Ovary (tissue), 9 donors: Measurements from ENCODE around the gene TPSD1. TPM values are rescaled to one million over a fixed set of nuclear protein-coding genes. Genes with fewer than 3 reads are reported as not detected.

Experiments
- DNase-seq, 5 donors: peaks; one replicate each; pipeline ENCODE4 v3.0.0-alpha.2; 2019 to 2020
- H3K27ac ChIP-seq, 2 donors: fragments of 200-600 bp; one replicate each; pipeline versions ENCODE4 v1.5.1 to v1.8.0; 2019 to 2022
- H3K27me3 ChIP-seq: fragments of 200-600 bp; one replicate; pipeline ENCODE4 v1.8.0; 2022
- H3K36me3 ChIP-seq: fragments of 200-600 bp; sonication (generic); one replicate; pipeline ENCODE4 v1.5.1; 2019
- H3K4me1 ChIP-seq: one replicate; pipeline ENCODE4 v1.8.1; 2013; ENCODE audit warnings: mild to moderate bottlenecking, moderate library complexity; ENCODE audit not compliant: insufficient read depth
- H3K4me3 ChIP-seq: fragments of 200-600 bp; sonication (generic); one replicate; pipeline ENCODE4 v1.5.1; 2017
- H3K9me3 ChIP-seq, 2 donors: fragments of 200-600 bp in 1 of 2; sonication (generic) in 1 of 2; one replicate each; pipeline versions ENCODE4 v1.5.1 to v1.8.1; 2013 to 2019; ENCODE audit warnings: mild to moderate bottlenecking in 1 of 2, moderate library complexity in 1 of 2
- CTCF ChIP-seq, 3 donors: fragments of 450-650 bp in 2 of 3; fragments of 200-600 bp in 1 of 3; IDR thresholded peaks; one replicate each; pipeline versions ENCODE4 v1.5.1 to v1.8.0; 2016 to 2022; ENCODE audit warnings: antibody characterized with exemption in 3 of 3, mild to moderate bottlenecking in 1 of 3
- EP300 ChIP-seq: sonication (generic); formaldehyde crosslinking; IDR thresholded peaks from one replicate; pipeline ENCODE4 v1.6.1; 2017; ENCODE audit warnings: antibody characterized with exemption
- POLR2A ChIP-seq: fragments of 450-650 bp; IDR thresholded peaks from one replicate; pipeline ENCODE4 v1.6.1; 2017; ENCODE audit warnings: antibody characterized with exemption, mild to moderate bottlenecking, moderate library complexity
- WGBS, 3 donors: extraction: QIAGEN DNeasy Blood & Tissue Kit in 1 of 3; methylation state at CpG; one replicate each; pipeline versions ENCODE4 v1.1.5 to v1.1.7; 2013 to 2017; 5-methylcytosine and 5-hydroxymethylcytosine counted together
- intact Hi-C, 4 donors: fragments of 100-400 bp; cut with DNase I; formaldehyde crosslinking; loops; one replicate each; pipeline versions ENCODE4 v1.11.0 to v1.15.1; 2022 to 2023
- polyA plus RNA-seq, 2 donors: library from polyadenylated mRNA; stranded (reverse); fragments of 200-250 nt in 1 of 2; fragments of 350-450 nt in 1 of 2; fragmentation: Illumina TruSeq in 1 of 2; extraction: RNeasy Lipid Tissue Mini Kit (QIAGEN cat#74804) in 1 of 2; gene quantifications; one replicate each; pipeline ENCODE4 v1.2.3, GENCODE V29; 2013 to 2014
- total RNA-seq, 7 donors: library from RNA; depleted of rRNA in 2 of 7; stranded (reverse); fragments of >200 nt in 2 of 7; fragmentation: NEBNext Ultra II Directional in 3 of 7; extraction: Animal tissue kit (Norgen Biotek cat#: 25700) in 3 of 7; gene quantifications; one replicate each; pipeline versions ENCODE4 v1.1.0 to v1.2.4, GENCODE V29; 2016 to 2023
- donor health status: DM: no; HTN: no; CAD: no; lungs with moderate emphysema.
- donor health status: DM: no; HTN: no; CAD: no.
- donor health status: Bipolar disorder and iron deficiency.
- donor health status: DM: yes; HTN: yes; CAD: no.
- donor health status: DM: no; HTN: no; CAD: no.
- donor health status: DM: yes; HTN: yes; CAD: no.

TPSD1 gene
- total and polyA plus RNA-seq, 9 donors, result 0.23 to 0.69 (median 0.60) TPM; not detected in 5

GRCh38 chr16:1256874-1257322, 1.0 kb downstream of the TPSD1 start:
- Histone ChIP-seq H3K4me1 (no peaks in the 10 kb centered on the region), H3K9me3 (no peaks in the 10 kb centered on the region), H3K27ac (no peak overlapping the region), H3K4me3 (no peak overlapping the region), H3K36me3 (no peaks in the 10 kb centered on the region), H3K27me3 (no peaks in the 10 kb centered on the region)
- 73 to 77% (median 76%) methylated on average over 22 of the region's 22 CpGs for WGBS, 3 donors
- DNase-seq, result no peak
- TF ChIP-seq EP300 (no peak), POLR2A (no peak), CTCF (IDR thresholded peaks at IDR 0.05) (no peak)
- intact Hi-C loops, result no loop called here

- no peak overlapping the region for H3K27ac ChIP-seq
- H3K4me3 ChIP-seq, result no peak overlapping the region
- no peak for TF ChIP-seq CTCF (IDR thresholded peaks at IDR 0.05)
- TF ChIP-seq POLR2A, result no peak
- no peak for TF ChIP-seq EP300
- no peak for DNase-seq
- 80 to 83% (median 82%) methylated on average over 34 of the region's 34 CpGs for WGBS, 3 donors
- intact Hi-C loops, result no loop called here
- no peaks in the 10 kb centered on the region for H3K4me1 ChIP-seq
- H3K36me3 ChIP-seq, result no peaks in the 10 kb centered on the region
- H3K27me3 ChIP-seq, result no peaks in the 10 kb centered on the region
- H3K9me3 ChIP-seq, result no peaks in the 10 kb centered on the region
Measured at GRCh38 chr16:1257561-1258224, 1.8 kb downstream of the TPSD1 start.

- no peak overlapping the region for H3K27ac ChIP-seq
- DNase-seq, result no peak
- no peaks in the 10 kb centered on the region for H3K36me3 ChIP-seq
- TF ChIP-seq CTCF (IDR thresholded peaks at IDR 0.05) (no peak), POLR2A (no peak), EP300 (no peak)
- intact Hi-C loops, result no loop called here
- H3K4me1 ChIP-seq, result no peaks in the 10 kb centered on the region
- WGBS, 3 donors, result 66 to 73% (median 72%) methylated on average over 12 of the region's 12 CpGs
- H3K9me3 ChIP-seq, result no peaks in the 10 kb centered on the region
- no peaks in the 10 kb centered on the region for H3K27me3 ChIP-seq
- H3K4me3 ChIP-seq, result no peak overlapping the region
Measured at GRCh38 chr16:1258225-1258600, 2.3 kb downstream of the TPSD1 start.

- H3K4me3 ChIP-seq, result no peak overlapping the region
- no peaks in the 10 kb centered on the region for H3K4me1 ChIP-seq
- no peak for DNase-seq
- no peak overlapping the region for H3K27ac ChIP-seq
- intact Hi-C loops, result no loop called here
- no peaks in the 10 kb centered on the region for H3K27me3 ChIP-seq
- H3K9me3 ChIP-seq, result no peaks in the 10 kb centered on the region
- WGBS, 3 donors, result 1 to 4% (median 3%) methylated on average over 33 to 42 of the region's 42 CpGs
- no peak for TF ChIP-seq POLR2A
- no peak for TF ChIP-seq CTCF (IDR thresholded peaks at IDR 0.05)
- no peak for TF ChIP-seq EP300
- no peaks in the 10 kb centered on the region for H3K36me3 ChIP-seq
Measured at GRCh38 chr16:1258906-1259759, 3.3 kb downstream of the TPSD1 start.
